GM19397 (cell line): ENCODE data around the gene SCG3.

Experiments
- ATAC-seq: cut with Tn5 transposase; IDR thresholded peaks from one replicate; pipeline ENCODE4 v1.9.1; 2021; ENCODE audit warnings: mild to moderate bottlenecking, moderate library complexity; ENCODE audit not compliant: unreplicated experiment

The SCG3 gene

GRCh38 chr15:51677452-51677851 is 3.9 kb upstream of the SCG3 start:
- ATAC-seq = no peak

- ATAC-seq = no peak
These were observed 3.2 kb upstream of the SCG3 start for GRCh38 chr15:51678096-51678495.

GRCh38 chr15:51680321-51680720 is 982 bp upstream of the SCG3 start:
- no peak for ATAC-seq

GRCh38 chr15:51687565-51687964 is 6.3 kb downstream of the SCG3 start:
- ATAC-seq = no peak

- no peak for ATAC-seq
These were observed 7.6 kb downstream of the SCG3 start for GRCh38 chr15:51688863-51689262.

GRCh38 chr15:51692154-51692553 is 10.9 kb downstream of the SCG3 start:
- no peak for ATAC-seq

- no peak for ATAC-seq
These were observed 15.3 kb downstream of the SCG3 start for GRCh38 chr15:51696566-51696965.

GRCh38 chr15:51697163-51697562 is 15.9 kb downstream of the SCG3 start:
- no peak for ATAC-seq

- ATAC-seq = no peak
These were observed 18.1 kb downstream of the SCG3 start for GRCh38 chr15:51699373-51699772.

- ATAC-seq = no peak
These were observed 21.4 kb downstream of the SCG3 start for GRCh38 chr15:51702710-51703109.

- ATAC-seq = no peak
These were observed 25.0 kb downstream of the SCG3 start for GRCh38 chr15:51706291-51706690.

- no peak for ATAC-seq
These were observed 25.8 kb downstream of the SCG3 start for GRCh38 chr15:51706926-51707608.

- no peak for ATAC-seq
These were observed 26.7 kb downstream of the SCG3 start for GRCh38 chr15:51708013-51708412.

- ATAC-seq = no peak
These were observed 27.7 kb downstream of the SCG3 start for GRCh38 chr15:51709031-51709430.

- ATAC-seq = no peak
These were observed 32.9 kb downstream of the SCG3 start for GRCh38 chr15:51714162-51714561.

- no peak for ATAC-seq
These were observed 33.6 kb downstream of the SCG3 start for GRCh38 chr15:51714911-51715310.

- ATAC-seq = no peak
These were observed 36.9 kb downstream of the SCG3 start for GRCh38 chr15:51718219-51718618.

GRCh38 chr15:51718746-51719145 is 37.4 kb downstream of the SCG3 start:
- no peak for ATAC-seq

- ATAC-seq = no peak
These were observed 39.1 kb downstream of the SCG3 start for GRCh38 chr15:51720201-51720995.

GRCh38 chr15:51721199-51721960 is 40.1 kb downstream of the SCG3 start:
- no peak for ATAC-seq

- no peak for ATAC-seq
These were observed 42.9 kb downstream of the SCG3 start for GRCh38 chr15:51724199-51724598.

- ATAC-seq = no peak
These were observed 43.4 kb downstream of the SCG3 start for GRCh38 chr15:51724673-51725072.
